ENCODE data around the gene ASPRV1.
A peak's percentile ranks its signal among the peaks of the same experiment; 100 is the strongest.

ASPRV1 gene

DNA sequence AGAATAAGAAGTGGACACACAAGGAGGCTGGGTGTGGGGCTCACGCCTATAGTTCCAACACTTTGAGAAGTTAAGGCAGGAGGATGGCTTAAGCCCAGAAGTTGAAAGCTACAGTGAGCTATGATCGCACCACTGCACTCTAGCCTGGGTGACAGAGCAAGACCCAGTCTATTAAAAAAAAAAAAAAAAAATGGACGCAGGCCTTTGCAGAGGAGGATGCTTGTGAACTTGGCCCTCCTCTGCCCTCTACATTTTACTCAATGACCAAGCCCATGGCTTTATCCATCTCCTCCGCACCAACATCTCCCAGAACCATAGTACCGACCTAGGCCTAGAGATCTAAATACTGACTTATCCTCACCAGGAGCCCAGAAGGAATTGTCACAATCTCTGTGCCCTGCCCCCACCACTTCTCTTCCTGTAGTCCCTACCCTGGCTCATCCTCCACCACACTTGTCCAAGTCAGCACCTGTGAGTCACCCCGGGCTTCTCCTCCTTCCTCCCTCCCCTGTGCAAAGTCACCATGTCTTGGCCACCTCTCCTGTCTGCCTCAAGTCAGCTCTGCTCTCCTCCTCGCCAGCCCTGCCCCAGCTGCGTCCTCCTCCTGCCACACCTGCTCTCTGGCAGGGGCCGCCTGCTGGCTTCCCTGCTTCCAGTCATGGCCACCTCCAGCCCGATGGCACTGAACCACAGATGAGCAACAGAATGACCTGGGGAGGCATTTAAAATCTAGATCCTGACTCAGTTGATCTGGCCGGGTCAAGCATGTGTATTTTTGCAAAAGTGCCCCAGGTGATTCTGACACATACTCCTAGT lies 35.8 kb upstream of the ASPRV1 start:
- TF ChIP-seq, protein P1, sequence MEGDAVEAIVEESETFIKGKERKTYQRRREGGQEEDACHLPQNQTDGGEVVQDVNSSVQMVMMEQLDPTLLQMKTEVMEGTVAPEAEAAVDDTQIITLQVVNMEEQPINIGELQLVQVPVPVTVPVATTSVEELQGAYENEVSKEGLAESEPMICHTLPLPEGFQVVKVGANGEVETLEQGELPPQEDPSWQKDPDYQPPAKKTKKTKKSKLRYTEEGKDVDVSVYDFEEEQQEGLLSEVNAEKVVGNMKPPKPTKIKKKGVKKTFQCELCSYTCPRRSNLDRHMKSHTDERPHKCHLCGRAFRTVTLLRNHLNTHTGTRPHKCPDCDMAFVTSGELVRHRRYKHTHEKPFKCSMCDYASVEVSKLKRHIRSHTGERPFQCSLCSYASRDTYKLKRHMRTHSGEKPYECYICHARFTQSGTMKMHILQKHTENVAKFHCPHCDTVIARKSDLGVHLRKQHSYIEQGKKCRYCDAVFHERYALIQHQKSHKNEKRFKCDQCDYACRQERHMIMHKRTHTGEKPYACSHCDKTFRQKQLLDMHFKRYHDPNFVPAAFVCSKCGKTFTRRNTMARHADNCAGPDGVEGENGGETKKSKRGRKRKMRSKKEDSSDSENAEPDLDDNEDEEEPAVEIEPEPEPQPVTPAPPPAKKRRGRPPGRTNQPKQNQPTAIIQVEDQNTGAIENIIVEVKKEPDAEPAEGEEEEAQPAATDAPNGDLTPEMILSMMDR (conservative IDR thresholded peaks at IDR 0.05; ENCODE audit: low read depth) = no peak
- POLR2A ChIA-PET (ENCODE audit: low non-redundant PET) = no interaction called here

DNA sequence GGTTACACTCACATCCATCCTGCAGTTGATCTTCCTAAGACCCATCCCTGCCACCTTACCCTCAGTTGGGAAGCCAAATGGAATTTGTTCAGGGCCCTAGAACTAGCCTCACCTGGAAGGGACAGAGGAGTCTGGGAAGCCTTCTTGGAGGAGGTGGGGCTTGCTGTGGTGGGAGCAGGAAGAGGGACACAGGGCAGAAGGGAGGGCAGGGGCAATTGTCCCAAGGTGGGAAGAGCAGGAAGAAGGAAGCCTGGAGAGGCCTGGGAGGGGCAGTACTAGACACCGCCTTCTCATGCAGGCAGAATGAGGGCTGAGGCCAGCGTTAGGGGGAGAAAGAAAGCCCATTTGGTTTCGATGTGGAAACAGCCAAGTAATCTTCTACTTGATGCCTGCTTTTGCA lies 34.1 kb upstream of the ASPRV1 start:
- POLR2A ChIA-PET (ENCODE audit: low non-redundant PET) = no interaction called here
- CTCF ChIA-PET = no interaction called here

More for the DNA sequence above, 35.8 kb upstream of the ASPRV1 start:
- peak; percentile 81 for DNase-seq (ENCODE audit: low spot score)
- peak overlapping the region; percentile 65 for H3K27ac ChIP-seq
- CTCF ChIA-PET = interaction anchor here (1.0 kb wide), 1 partner anchor 82 kb away, joined by 3 read pairs; the partner anchor contains the start of gene MXD1

DNA sequence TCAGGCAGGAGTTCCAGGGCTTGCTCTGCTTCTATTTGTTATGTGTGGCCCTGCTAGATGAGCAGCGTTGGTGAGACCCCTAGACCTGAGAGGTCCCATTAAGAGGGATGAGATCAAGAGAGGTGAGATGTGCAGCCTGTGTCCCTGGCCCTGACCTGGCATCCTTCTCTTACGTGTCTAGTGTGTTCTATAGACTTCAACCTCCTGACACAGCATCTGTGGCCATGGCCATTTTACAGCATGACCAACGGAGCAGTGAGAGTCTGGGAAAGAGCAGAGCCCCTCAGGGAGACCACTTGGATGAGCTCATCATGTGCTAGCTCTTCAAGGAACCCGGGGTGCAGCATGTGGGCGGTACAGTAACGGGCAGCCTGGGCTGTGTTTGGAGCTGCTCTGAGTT lies 32.7 kb upstream of the ASPRV1 start:
- CTCF ChIA-PET = no interaction called here

More for the DNA sequence above, 34.1 kb upstream of the ASPRV1 start:
- no peak for DNase-seq (ENCODE audit: low spot score)
- no peak overlapping the region for H3K27ac ChIP-seq
- TF ChIP-seq, protein P1 (conservative IDR thresholded peaks at IDR 0.05; ENCODE audit: low read depth) = no peak

DNA sequence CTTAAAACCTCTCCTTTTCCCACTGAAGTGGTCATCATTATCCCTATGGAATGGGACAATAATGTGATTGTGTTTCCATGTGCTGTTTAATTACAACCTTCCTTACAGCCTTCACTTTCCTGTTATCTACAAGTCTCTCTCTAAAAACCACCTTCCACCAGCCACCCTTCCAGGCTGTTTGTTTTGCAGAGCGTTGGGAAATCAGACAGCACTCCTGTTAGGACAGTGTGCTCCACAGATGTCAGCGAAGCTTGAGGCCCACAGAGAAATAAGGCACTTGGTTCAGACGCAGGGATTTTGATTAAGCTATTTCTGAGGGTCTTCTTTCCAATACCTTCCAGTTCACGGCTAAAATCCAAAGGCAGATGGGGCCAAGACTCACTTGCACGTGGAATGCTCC lies 32.3 kb upstream of the ASPRV1 start:
- H3K27ac ChIP-seq = no peak overlapping the region
- CTCF ChIA-PET = interaction anchor here (0.6 kb wide), 1 partner anchor 67 kb away, joined by 3 read pairs; no protein-coding TSS in a partner anchor
- TF ChIP-seq, protein P1 (conservative IDR thresholded peaks at IDR 0.05; ENCODE audit: low read depth) = no peak
- POLR2A ChIA-PET (ENCODE audit: low non-redundant PET) = no interaction called here
- no peak for DNase-seq (ENCODE audit: low spot score)

More for the DNA sequence above, 32.7 kb upstream of the ASPRV1 start:
- no peak for DNase-seq (ENCODE audit: low spot score)
- POLR2A ChIA-PET (ENCODE audit: low non-redundant PET) = no interaction called here
- no peak overlapping the region for H3K27ac ChIP-seq
- TF ChIP-seq, protein P1 (conservative IDR thresholded peaks at IDR 0.05; ENCODE audit: low read depth) = no peak

DNA sequence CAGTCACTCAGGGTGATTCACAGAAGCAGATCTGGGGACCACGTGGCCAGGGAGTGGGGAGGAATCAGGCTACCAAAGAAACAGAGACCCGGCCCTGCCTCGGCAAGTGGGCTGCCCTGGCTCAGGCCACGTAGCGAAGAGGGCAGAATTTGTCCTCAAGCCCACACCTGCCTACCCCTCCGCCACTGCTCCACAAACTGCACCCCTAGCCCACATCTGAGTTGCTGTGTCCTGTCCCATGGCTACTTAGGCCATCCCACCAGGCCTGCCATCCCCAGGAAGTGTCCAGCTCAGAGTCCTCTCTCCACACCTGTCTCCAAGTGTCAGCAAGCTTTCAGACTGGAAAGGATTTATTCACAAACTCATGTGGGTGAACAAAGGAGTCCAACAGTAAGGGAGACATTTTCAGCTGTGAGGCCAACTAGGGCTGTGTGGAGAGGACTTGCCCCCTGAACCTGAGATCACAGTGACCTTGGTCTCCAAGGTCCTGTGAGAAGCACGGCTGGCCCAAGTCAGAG lies 31.7 kb upstream of the ASPRV1 start:
- H3K27ac ChIP-seq = no peak overlapping the region
- TF ChIP-seq, protein P1 (conservative IDR thresholded peaks at IDR 0.05; ENCODE audit: low read depth) = no peak
- POLR2A ChIA-PET (ENCODE audit: low non-redundant PET) = no interaction called here
- CTCF ChIA-PET = interaction anchor here (0.6 kb wide), 1 partner anchor 67 kb away, joined by 3 read pairs; no protein-coding TSS in a partner anchor
- no peak for DNase-seq (ENCODE audit: low spot score)

DNA sequence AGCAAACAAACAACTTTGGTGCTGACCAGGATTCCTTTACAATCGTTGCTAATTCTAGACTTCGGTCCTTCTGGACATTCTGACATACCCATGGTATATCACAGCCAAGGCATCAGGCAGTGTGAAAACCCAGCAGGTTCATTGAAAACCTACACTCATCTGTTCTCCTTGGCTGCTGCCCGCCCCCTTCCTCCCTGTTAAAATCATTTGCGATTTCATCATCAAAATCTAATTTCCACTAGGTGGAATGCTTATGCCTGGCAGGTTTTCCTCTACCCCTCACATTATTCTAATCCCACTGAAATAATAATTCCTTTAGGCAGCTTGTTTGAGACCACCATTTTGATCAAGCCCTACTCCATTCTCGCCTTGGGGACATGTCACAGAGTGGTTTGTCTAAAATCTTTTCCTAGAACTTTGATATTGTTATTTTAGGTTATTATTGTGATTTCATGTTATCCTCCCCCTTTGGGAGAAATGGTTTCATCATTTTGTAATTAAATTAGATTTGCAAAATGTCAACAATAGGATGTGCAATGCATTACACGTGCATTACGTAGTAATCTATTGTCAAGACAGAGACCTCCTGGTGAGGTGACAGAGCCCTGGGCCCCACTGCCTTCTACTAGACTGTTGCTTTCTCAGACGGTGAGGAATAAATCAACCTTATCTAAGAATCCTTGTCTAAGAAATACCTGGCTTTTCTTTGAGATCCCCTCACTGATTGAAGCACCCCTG lies 31.0 kb upstream of the ASPRV1 start:
- DNase-seq (ENCODE audit: low spot score) = no peak
- POLR2A ChIA-PET (ENCODE audit: low non-redundant PET) = no interaction called here
- TF ChIP-seq, protein P1 (conservative IDR thresholded peaks at IDR 0.05; ENCODE audit: low read depth) = no peak
- no peak overlapping the region for H3K27ac ChIP-seq
- CTCF ChIA-PET = no interaction called here

Data from RWPE1 (cell line).